Right lobe of liver (tissue), 6 donors: ENCODE results near the gene EXOC7. TPM values are rescaled to one million over a fixed set of nuclear protein-coding genes. Genes with fewer than 3 reads are reported as not detected.

Source experiments
- ATAC-seq, 4 donors: fragments of 200-7000 bp; cut with Tn5 transposase; one replicate each; pipeline ENCODE4 v1.9.1; 2020; ENCODE audit warnings: mild to moderate bottlenecking in 4 of 4, moderate library complexity in 4 of 4
- DNase-seq, 3 donors: peaks; one replicate each; pipeline ENCODE4 v3.0.0-alpha.2; 2020
- H3K27ac ChIP-seq, 3 donors: fragments of 200-600 bp; one replicate each; pipeline ENCODE4 v1.8.0; 2022
- H3K27me3 ChIP-seq, 2 donors: fragments of 200-600 bp; one replicate each; pipeline ENCODE4 v1.8.0; 2022
- H3K36me3 ChIP-seq, 4 donors: fragments of 200-600 bp; sonication (generic) in 1 of 4; one replicate each; pipeline versions ENCODE4 v1.5.1 to v1.8.0; 2017 to 2022; ENCODE audit warnings: control low read depth in 1 of 4
- H3K4me1 ChIP-seq, 4 donors: fragments of 200-600 bp; sonication (generic) in 1 of 4; one replicate each; pipeline versions ENCODE4 v1.5.1 to v1.8.0; 2017 to 2022; ENCODE audit warnings: control low read depth in 1 of 4
- H3K4me3 ChIP-seq, 3 donors: fragments of 200-600 bp; one replicate each; pipeline ENCODE4 v1.8.0; 2022
- H3K9me3 ChIP-seq, 4 donors: fragments of 200-600 bp; sonication (generic) in 1 of 4; one replicate each; pipeline versions ENCODE4 v1.5.1 to v1.8.0; 2017 to 2022; ENCODE audit warnings: control low read depth in 1 of 4
- POLR2A ChIP-seq: fragments of 450-650 bp; IDR thresholded peaks from one replicate; pipeline ENCODE4 v1.6.1; 2017; ENCODE audit warnings: antibody characterized with exemption, mild to moderate bottlenecking
- WGBS: methylation state at CpG from one replicate; pipeline ENCODE4 v1.1.6; 2018; ENCODE audit warnings: low coverage, low lambda C conversion rate; ENCODE audit not compliant: insufficient coverage; ENCODE audit errors: missing lambda C conversion rate; 5-methylcytosine and 5-hydroxymethylcytosine counted together
- intact Hi-C, 2 donors: fragments of 100-400 bp; cut with DNase I; formaldehyde crosslinking; loops; one replicate each; pipeline versions ENCODE4 v1.11.2 to v1.14.1; 2022
- total RNA-seq, 6 experiments: library from RNA; depleted of rRNA in 2 of 6; stranded (reverse); fragments of >200 nt in 2 of 6; fragmentation: NEBNext Ultra II Directional in 3 of 6; extraction: Animal tissue kit (Norgen Biotek cat#: 25700) in 3 of 6; gene quantifications; one replicate each; pipeline versions ENCODE4 v1.1.0 to v1.2.4, GENCODE V29; 2016 to 2023
- TF ChIP-seq, protein P1 (sequence below), 4 donors: fragments of 200-600 bp in 3 of 4; fragments of 450-650 bp in 1 of 4; IDR thresholded peaks; one replicate each; pipeline versions ENCODE4 v1.5.1 to v1.8.0; 2016 to 2022; ENCODE audit warnings: antibody characterized with exemption in 4 of 4, mild to moderate bottlenecking in 2 of 4
- donor health status: DM: no; HTN: yes; CAD: no.
- donor health status: DM: no; HTN: no; CAD: no.
- donor health status: DM: no; HTN: no; CAD: no.
- donor health status: DM: no; HTN: yes; CAD: no.
- donor health status: DM: no; HTN: yes; CAD: no.

EXOC7 gene
- total RNA-seq, 6 experiments from 2014 or later = 38.5 to 57.9 (median 50.6) TPM

DNA sequence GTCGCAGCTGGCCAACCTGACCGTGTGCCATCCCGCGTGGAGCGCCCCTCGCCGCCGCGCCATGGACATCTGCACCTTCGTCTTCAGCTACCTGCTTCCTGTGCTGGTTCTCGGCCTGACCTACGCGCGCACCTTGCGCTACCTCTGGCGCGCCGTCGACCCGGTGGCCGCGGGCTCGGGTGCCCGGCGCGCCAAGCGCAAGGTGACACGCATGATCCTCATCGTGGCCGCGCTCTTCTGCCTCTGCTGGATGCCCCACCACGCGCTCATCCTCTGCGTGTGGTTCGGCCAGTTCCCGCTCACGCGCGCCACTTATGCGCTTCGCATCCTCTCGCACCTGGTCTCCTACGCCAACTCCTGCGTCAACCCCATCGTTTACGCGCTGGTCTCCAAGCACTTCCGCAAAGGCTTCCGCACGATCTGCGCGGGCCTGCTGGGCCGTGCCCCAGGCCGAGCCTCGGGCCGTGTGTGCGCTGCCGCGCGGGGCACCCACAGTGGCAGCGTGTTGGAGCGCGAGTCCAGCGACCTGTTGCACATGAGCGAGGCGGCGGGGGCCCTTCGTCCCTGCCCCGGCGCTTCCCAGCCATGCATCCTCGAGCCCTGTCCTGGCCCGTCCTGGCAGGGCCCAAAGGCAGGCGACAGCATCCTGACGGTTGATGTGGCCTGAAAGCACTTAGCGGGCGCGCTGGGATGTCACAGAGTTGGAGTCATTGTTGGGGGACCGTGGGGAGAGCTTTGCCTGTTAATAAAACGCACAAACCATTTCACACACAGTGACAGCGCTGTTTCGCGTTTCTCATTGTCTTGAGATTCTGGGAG, 26.6 kb downstream of the EXOC7 start:
- DNase-seq (no peak), ATAC-seq (no peak)
- Histone ChIP-seq H3K27ac (no peak overlapping the region), H3K9me3 (no peaks in the 10 kb centered on the region), H3K27me3 (peaks cover 20 to 25% of the 10 kb centered on the region in 2 donors), H3K4me3 (no peak overlapping the region), H3K36me3 (no peaks in the 10 kb centered on the region), H3K4me1 (no peaks in the 10 kb centered on the region)
- TF ChIP-seq POLR2A = no peak
- TF ChIP-seq, protein P1, sequence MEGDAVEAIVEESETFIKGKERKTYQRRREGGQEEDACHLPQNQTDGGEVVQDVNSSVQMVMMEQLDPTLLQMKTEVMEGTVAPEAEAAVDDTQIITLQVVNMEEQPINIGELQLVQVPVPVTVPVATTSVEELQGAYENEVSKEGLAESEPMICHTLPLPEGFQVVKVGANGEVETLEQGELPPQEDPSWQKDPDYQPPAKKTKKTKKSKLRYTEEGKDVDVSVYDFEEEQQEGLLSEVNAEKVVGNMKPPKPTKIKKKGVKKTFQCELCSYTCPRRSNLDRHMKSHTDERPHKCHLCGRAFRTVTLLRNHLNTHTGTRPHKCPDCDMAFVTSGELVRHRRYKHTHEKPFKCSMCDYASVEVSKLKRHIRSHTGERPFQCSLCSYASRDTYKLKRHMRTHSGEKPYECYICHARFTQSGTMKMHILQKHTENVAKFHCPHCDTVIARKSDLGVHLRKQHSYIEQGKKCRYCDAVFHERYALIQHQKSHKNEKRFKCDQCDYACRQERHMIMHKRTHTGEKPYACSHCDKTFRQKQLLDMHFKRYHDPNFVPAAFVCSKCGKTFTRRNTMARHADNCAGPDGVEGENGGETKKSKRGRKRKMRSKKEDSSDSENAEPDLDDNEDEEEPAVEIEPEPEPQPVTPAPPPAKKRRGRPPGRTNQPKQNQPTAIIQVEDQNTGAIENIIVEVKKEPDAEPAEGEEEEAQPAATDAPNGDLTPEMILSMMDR (IDR thresholded peaks at IDR 0.05) = no peak
- WGBS = 8% methylated on average over 10 of the region's 82 CpGs
- intact Hi-C loops = no loop called here

DNA sequence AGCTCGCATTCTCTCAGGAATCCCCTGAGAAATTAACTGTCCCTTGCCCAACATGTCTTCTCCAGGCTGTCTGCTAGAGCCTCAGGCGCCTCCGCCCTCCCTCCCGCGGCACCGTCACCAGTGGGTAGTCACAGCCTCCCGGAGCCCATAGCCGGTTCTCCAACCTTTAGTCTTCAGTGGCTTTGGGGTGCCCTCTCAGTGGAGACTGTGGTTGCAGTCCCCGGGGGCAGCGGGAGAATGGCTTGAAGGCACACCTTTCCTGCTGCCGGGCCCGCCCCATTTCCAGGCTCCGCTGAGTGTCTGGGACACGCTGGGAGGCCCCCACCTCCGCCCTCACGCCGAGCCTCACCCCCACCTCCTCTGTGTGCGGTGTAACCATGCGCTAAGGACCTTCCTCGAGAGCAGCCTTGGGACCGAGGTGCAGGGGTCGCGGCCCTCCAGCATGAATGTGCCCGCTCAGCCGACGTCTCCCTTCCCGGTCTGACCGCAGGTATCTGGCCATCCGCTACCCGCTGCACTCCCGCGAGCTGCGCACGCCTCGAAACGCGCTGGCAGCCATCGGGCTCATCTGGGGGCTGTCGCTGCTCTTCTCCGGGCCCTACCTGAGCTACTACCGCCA, 27.3 kb downstream of the EXOC7 start:
- intact Hi-C loops = no loop called here
- H3K4me1 ChIP-seq = peaks cover 0 to 2% (median 0%) of the 10 kb centered on the region in 4 donors
- H3K9me3 ChIP-seq = no peaks in the 10 kb centered on the region
- H3K4me3 ChIP-seq = no peak overlapping the region
- H3K27me3 ChIP-seq = peaks cover 20 to 25% of the 10 kb centered on the region in 2 donors
- H3K36me3 ChIP-seq = no peaks in the 10 kb centered on the region
- ATAC-seq = no peak
- H3K27ac ChIP-seq = no peak overlapping the region
- WGBS = 17% methylated on average over 2 of the region's 41 CpGs
- no peak for TF ChIP-seq POLR2A
- TF ChIP-seq, protein P1 (IDR thresholded peaks at IDR 0.05) = no peak
- DNase-seq = no peak

- DNase-seq (no peak), ATAC-seq (no peak)
- Histone ChIP-seq H3K36me3 (no peaks in the 10 kb centered on the region), H3K27me3 (peaks cover 20 to 25% of the 10 kb centered on the region in 2 donors), H3K4me1 (peaks cover 0 to 8% (median 0%) of the 10 kb centered on the region in 4 donors), H3K4me3 (no peak overlapping the region), H3K9me3 (no peaks in the 10 kb centered on the region), H3K27ac (no peak overlapping the region)
- 4% methylated on average over 22 of the region's 48 CpGs for WGBS
- intact Hi-C loops = no loop called here
- TF ChIP-seq, protein P1 (IDR thresholded peaks at IDR 0.05) = no peak
- TF ChIP-seq POLR2A = no peak
Observed at GRCh38 chr17:76075364-76076145, 28.0 kb downstream of the EXOC7 start.

- Histone ChIP-seq H3K27me3 (peaks cover 20 to 25% of the 10 kb centered on the region in 2 donors), H3K9me3 (no peaks in the 10 kb centered on the region), H3K27ac (no peak within 1 kb of the TSS), H3K4me1 (peaks cover 0 to 12% (median 0%) of the 10 kb centered on the region in 4 donors), H3K36me3 (peaks cover 0 to under 1% (median 0%) of the 10 kb centered on the region in 4 donors), H3K4me3 (no peak within 1 kb of the TSS)
- WGBS = under 1% methylated on average over 22 of the region's 92 CpGs
- DNase-seq = no peak
- TF ChIP-seq, protein P1 (IDR thresholded peaks at IDR 0.05) = no peak
- no peak for ATAC-seq
- intact Hi-C loops = no loop called here
Observed at GRCh38 chr17:76074390-76075363, 28.9 kb downstream of the EXOC7 start, which contains the start of gene GALR2. Gene GALR2, plus strand, starts transcription at chr17:76074781. Its CDS starts 103 bp downstream, at chr17:76074884.
